ENCODE results near the gene FANCL. TPM values are rescaled to one million over a fixed set of nuclear protein-coding genes. Genes with fewer than 3 reads are reported as not detected.
"Not testable (repeated sequence)": the region's sequence is repeated elsewhere in the genome, so short reads cannot be mapped to it uniquely, and the experiment has no call there.

FANCL gene
- total RNA-seq, 6 donors from 2014 or later = 5.7 to 30.4 (median 15.4) TPM

DNA sequence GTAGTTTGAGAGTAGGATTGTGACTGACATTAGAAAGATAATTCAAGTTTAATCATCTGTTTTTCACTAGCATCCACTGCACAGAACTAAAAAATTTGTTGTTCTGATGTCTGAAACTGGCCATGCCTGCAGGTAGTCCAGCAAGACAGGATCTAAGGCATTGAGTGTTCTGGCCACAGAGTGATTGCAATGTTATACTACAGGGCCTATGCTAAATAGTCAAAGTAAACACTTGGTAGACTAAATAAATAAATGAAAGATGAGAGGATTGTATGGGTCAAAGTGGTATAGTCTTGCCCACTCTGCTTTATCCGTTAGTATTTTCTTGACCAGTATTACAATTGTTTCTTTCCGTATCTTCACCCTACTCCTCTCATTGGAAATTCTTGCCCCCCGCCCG lies 27.6 kb upstream of the FANCL start:
- TF ChIP-seq, protein P1, sequence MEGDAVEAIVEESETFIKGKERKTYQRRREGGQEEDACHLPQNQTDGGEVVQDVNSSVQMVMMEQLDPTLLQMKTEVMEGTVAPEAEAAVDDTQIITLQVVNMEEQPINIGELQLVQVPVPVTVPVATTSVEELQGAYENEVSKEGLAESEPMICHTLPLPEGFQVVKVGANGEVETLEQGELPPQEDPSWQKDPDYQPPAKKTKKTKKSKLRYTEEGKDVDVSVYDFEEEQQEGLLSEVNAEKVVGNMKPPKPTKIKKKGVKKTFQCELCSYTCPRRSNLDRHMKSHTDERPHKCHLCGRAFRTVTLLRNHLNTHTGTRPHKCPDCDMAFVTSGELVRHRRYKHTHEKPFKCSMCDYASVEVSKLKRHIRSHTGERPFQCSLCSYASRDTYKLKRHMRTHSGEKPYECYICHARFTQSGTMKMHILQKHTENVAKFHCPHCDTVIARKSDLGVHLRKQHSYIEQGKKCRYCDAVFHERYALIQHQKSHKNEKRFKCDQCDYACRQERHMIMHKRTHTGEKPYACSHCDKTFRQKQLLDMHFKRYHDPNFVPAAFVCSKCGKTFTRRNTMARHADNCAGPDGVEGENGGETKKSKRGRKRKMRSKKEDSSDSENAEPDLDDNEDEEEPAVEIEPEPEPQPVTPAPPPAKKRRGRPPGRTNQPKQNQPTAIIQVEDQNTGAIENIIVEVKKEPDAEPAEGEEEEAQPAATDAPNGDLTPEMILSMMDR (IDR thresholded peaks at IDR 0.05) = no peak
- no peak for TF ChIP-seq POLR2A (IDR thresholded peaks at IDR 0.05)
- no peak for TF ChIP-seq EP300 (IDR thresholded peaks at IDR 0.05)
- no peak for TF ChIP-seq POLR2AphosphoS5 (IDR thresholded peaks at IDR 0.05)
- no peaks in the 10 kb centered on the region for H3K36me3 ChIP-seq
- DNase-seq (no peak), ATAC-seq (ENCODE audit: low FRiP score in 2 of 2) (no peak)
- H3K4me1 ChIP-seq = no peaks in the 10 kb centered on the region
- H3K27ac ChIP-seq = no peak overlapping the region
- no peak overlapping the region for H3K4me3 ChIP-seq
- no peaks in the 10 kb centered on the region for H3K27me3 ChIP-seq
- 87 to 88% methylated on average over 4 of the region's 4 CpGs for WGBS, 2 donors
- no peaks in the 10 kb centered on the region for H3K9me3 ChIP-seq

DNA sequence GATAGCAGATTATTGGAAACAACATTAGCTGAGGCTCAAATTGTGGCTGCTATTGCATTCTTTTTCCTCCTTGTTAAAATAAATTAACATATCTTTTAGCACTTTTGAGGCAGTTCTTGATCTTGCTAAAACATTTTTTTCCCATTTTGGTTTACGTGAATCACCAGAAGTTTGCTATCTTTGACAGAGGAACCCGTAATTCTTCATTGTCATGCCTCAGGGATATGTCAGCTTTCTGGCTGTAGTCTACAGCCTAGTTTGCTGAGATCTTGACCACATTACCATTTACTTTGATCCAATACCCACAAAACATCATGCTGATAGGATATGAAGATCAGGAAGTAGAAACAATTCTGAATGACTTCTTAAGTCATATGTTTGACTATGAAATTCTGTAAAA lies 25.1 kb upstream of the FANCL start:
- 58 to 87% methylated on average over 2 of the region's 2 CpGs for WGBS, 2 donors
- no peak for ATAC-seq (ENCODE audit: low FRiP score in 2 of 2)
- Histone ChIP-seq H3K27me3 (no peaks in the 10 kb centered on the region), H3K4me3 (no peak overlapping the region), H3K27ac (no peak overlapping the region), H3K4me1 (no peaks in the 10 kb centered on the region), H3K9me3 (no peaks in the 10 kb centered on the region), H3K36me3 (no peaks in the 10 kb centered on the region)
- TF ChIP-seq, protein P1 (IDR thresholded peaks at IDR 0.05) = no peak
- TF ChIP-seq POLR2AphosphoS5 (IDR thresholded peaks at IDR 0.05) = no peak
- TF ChIP-seq EP300 (IDR thresholded peaks at IDR 0.05) = no peak
- TF ChIP-seq POLR2A (IDR thresholded peaks at IDR 0.05) = no peak
- DNase-seq = no peak

DNA sequence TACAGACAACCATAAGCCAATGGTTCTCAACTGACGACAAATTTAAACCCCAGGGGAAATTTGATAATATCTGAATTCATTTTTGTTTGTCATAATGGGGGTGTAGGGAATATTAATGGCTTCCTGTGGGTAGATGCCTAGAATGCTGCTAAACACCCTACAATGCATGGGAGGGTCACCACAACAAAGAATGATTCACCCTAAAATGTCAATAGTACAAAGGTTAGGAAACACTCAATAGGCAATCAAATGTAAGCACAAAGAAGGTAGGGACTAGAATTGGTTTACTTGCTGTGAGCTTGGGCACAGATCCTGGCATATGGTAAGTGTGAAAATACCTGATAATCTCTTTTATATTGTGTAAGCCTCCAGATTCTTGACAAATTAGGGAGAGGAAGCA lies 20.1 kb upstream of the FANCL start:
- no peak overlapping the region for H3K27ac ChIP-seq
- WGBS, 2 donors = 47 to 52% methylated on average over 1 of the region's 1 CpG
- H3K4me3 ChIP-seq = no peak overlapping the region
- ATAC-seq (ENCODE audit: low FRiP score in 2 of 2) = no peak
- H3K27me3 ChIP-seq = no peaks in the 10 kb centered on the region
- no peaks in the 10 kb centered on the region for H3K4me1 ChIP-seq
- no peaks in the 10 kb centered on the region for H3K36me3 ChIP-seq
- no peak for DNase-seq
- no peaks in the 10 kb centered on the region for H3K9me3 ChIP-seq
- TF ChIP-seq, protein P1 (IDR thresholded peaks at IDR 0.05) = no peak
- TF ChIP-seq POLR2AphosphoS5 (IDR thresholded peaks at IDR 0.05) (no peak), POLR2A (IDR thresholded peaks at IDR 0.05) (no peak), EP300 (IDR thresholded peaks at IDR 0.05) (no peak)

DNA sequence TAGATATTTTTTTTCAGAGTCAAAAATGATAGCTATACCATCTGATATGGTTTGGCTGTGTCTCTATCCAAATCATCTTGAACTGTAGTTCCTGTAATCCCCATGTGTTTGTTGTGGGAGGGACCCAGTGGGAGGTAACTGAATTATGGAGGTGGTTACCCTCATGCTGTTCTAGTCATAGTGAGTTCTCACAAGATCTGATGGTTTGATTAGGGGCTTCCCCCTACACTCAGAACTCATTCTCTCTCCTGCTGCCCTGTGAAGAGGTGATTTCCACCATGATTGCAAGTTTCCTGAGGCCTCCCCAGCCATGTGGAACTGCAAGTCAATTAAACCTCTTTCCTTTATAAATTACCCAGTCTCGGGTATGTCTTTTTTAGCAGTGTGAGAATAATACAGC lies 17.3 kb upstream of the FANCL start:
- H3K4me3 ChIP-seq; H3K9me3 ChIP-seq; H3K4me1 ChIP-seq; H3K27me3 ChIP-seq; H3K36me3 ChIP-seq; DNase-seq; H3K27ac ChIP-seq; ATAC-seq (ENCODE audit: low FRiP score in 2 of 2): not testable (repeated sequence)
- WGBS, 2 donors = 86 to 89% methylated on average over 1 of the region's 1 CpG

DNA sequence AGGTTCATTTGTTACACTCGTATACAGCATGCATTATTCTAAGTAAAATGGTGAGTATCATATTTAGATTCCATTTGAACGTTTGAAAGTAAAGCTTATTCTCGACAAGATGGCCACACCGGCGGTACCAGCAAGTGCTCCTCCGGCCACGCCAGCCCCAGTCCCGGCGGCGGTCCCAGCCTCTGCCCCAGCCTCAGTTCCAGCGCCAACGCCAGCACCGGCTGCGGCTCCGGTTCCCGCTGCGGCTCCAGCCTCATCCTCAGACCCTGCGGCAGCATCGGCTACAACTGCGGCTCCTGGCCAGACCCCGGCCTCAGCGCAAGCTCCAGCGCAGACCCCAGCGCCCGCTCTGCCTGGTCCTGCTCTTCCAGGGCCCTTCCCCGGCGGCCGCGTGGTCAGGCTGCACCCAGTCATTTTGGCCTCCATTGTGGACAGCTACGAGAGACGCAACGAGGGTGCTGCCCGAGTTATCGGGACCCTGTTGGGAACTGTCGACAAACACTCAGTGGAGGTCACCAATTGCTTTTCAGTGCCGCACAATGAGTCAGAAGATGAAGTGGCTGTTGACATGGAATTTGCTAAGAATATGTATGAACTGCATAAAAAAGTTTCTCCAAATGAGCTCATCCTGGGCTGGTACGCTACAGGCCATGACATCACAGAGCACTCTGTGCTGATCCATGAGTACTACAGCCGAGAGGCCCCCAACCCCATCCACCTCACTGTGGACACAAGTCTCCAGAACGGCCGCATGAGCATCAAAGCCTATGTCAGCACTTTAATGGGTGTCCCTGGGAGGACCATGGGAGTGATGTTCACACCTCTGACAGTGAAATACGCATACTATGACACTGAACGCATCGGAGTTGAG lies 10.4 kb upstream of the FANCL start:
- peak; percentile 34 to 57 for ATAC-seq (ENCODE audit: low FRiP score in 2 of 2)
- H3K9me3 ChIP-seq, H3K4me1 ChIP-seq, H3K27me3 ChIP-seq, H3K27ac ChIP-seq, H3K36me3 ChIP-seq, H3K4me3 ChIP-seq: not testable (repeated sequence)
- WGBS, 2 donors = 93 to 98% methylated on average over 28 to 29 of the region's 43 CpGs
- DNase-seq = peak in 1 of 2 donors; percentile 61

DNA sequence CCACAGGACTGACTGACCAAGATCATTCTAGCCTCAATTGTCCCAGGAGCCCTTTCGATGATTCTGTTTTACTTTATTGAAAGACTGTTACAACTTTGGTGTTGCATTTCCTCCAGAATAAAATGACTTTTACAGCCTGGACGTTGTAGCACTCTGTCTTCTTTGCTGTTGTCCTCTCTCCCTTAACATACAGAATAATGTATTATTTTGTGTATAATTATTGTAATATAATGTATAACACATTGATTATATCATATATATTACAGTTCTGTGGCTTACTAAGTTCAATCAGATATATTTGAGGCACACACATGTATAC lies 380 bp upstream of the FANCL start:
- Histone ChIP-seq H3K4me1 (peaks cover 6 to 25% (median 17%) of the 10 kb centered on the region in 4 donors), H3K9me3 (no peaks in the 10 kb centered on the region), H3K27me3 (no peaks in the 10 kb centered on the region), H3K36me3 (no peaks in the 10 kb centered on the region), H3K27ac (peak overlapping the region; percentile 76 to 89 (median 86)), H3K4me3 (peak overlapping the region; percentile 41 to 94 (median 82))
- 11 to 24% methylated on average over 2 of the region's 2 CpGs for WGBS, 2 donors
- DNase-seq = no peak
- ATAC-seq (ENCODE audit: low FRiP score in 2 of 2) = no peak
- TF ChIP-seq POLR2A (IDR thresholded peaks at IDR 0.05) (no peak), POLR2AphosphoS5 (IDR thresholded peaks at IDR 0.05) (no peak), EP300 (IDR thresholded peaks at IDR 0.05) (no peak)
- TF ChIP-seq, protein P1 (IDR thresholded peaks at IDR 0.05) = no peak
